Activated CD8-positive, alpha-beta memory T cell treated with anti-CD3 and anti-CD28 coated beads, Interleukin-2, amount 50 U/mL, for 24 hours (primary cell): ENCODE measurements around the gene ITSN2.
"Not testable (repeated sequence)": the region's sequence is repeated elsewhere in the genome, so short reads cannot be mapped to it uniquely, and the experiment has no call there.

Experiments used
- DNase-seq: peaks from one replicate; pipeline ENCODE4 v3.0.0-alpha.2; 2020; ENCODE audit errors: extremely low read depth

The ITSN2 gene

DNA sequence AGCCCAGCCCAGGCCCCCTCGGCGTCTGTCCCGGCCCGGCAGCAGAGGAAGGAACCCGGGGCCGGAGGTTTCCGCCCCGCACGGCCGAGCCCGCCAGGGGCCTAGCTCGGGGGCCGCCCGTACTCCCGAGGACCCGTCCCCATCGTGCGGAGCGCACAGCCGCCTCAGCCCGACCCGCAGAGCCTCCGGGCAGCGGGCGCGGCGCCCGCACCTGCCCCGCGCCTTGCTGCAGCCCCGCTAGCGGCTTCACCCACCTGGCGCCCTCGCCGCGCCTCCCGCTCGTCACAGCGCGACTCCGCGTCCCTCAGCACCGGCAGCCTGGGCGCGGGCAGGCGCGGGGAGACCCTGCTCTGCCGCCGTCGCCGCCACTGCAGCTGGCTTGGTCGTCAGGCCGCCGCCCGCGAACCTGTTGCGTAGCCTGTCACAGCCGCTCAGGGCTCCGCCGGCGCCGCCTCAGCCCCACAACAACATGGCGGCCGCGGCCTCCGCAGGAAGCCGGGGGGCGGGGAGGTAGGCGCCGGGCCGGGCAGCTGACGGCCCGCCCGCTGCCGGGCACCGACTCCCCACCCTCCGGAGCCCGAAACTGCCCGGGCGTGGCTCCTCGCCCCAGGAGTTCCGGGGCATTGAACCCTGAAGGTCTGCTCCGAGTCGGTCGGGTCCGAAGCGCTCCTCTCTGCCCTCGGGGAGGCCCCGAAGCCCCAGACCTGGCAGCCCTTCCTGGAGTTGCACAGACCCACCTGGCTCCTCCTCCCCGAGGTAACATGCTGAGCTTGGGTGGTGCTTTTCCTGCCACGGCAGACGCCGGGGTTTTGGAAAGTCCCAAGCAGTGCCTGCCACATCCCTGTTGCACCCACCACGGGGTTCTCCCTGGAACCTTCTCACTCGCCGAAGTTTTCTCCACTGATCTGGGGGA is at the start of gene ITSN2:
TSS of gene ITSN2 (minus strand) at position 487 of the 913 bp plus-strand sequence. CDS start 32,454 bp downstream, outside the sequence.
- peak; percentile 36 for DNase-seq

GRCh38 chr2:24409171-24409570 is 48.8 kb upstream of the ITSN2 start:
- no peak for DNase-seq

- not testable (repeated sequence) for DNase-seq
Measured at GRCh38 chr2:24408704-24409103, 48.4 kb upstream of the ITSN2 start.

- DNase-seq = no peak
Measured at GRCh38 chr2:24404491-24404921, 44.2 kb upstream of the ITSN2 start.

GRCh38 chr2:24403832-24404212 is 43.5 kb upstream of the ITSN2 start:
- no peak for DNase-seq

DNA sequence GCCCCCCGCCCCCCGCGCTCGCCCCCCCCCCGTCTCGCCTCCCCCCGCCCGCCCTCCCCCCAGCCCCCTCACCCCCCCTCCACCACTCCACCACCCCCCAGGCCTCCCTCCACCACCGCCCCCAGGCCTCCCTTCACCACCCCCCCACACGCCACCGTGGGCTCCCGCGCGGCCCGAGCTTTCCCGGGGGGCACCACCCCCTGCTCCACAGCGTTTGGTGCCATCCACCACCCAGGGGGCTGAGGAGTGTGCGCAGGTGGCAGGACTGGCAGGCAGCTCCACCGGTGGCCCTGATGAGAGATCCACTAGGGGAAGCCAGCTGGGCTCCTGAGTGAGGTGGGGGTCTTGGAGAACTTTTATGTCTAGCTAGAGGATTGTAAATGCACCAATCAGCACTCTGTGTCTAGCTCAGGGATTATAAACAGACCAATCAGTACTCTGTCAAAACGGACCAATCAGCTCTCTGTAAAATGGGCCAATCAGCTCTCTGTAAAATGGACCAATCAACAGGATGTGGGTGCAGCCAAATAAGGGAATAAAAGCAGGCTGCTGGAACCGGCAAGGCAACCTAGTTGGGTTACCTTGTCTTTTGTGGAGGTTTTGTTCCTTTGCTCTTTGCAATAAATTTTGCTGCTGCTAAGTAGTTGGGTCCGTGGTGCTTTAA is 43.0 kb upstream of the ITSN2 start:
- no peak for DNase-seq

- DNase-seq = no peak
Measured at GRCh38 chr2:24402242-24403097, 42.1 kb upstream of the ITSN2 start.

- DNase-seq = no peak
Measured at GRCh38 chr2:24400207-24400907, 40.0 kb upstream of the ITSN2 start.

DNA sequence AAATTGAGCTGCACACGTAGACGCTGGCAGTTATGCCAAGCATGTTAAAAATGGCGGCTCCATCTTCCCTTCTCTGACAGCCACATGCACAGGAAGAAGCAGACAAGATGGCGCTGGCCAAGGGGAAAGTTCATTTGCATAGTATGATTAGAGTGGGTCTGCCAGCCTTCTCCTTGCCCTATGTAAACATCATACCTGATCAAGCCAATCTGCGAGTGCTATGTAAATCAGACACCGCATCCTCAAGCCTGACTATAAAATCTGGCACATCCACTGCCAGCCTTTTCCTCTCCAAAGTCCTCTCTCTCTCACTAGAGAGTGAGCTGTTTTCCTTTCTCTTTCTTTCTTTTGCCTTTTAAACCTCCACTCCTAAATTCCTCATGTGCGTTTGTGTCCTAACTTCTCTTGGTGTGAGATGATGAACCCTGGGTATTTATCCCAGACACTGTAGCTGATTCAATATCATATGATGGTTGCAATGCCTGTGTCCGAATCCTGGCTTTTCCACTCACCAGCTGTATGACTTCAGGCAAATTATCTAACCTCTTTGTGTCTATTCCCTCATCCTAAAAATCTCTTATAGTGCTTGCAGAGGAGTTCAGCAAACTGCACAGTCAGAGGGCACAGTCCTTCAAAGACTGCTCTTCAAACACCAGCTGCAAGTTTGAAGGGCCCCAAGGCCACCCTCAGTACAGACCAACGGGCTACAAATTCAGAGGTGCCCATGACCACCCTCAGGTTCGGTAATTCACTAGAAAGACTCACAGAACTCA is 39.3 kb upstream of the ITSN2 start:
- no peak for DNase-seq

GRCh38 chr2:24394998-24395397 is 34.7 kb upstream of the ITSN2 start:
- DNase-seq = no peak

- DNase-seq = no peak
Measured at GRCh38 chr2:24392542-24393059, 32.3 kb upstream of the ITSN2 start.

GRCh38 chr2:24385366-24385765 is 25.0 kb upstream of the ITSN2 start:
- DNase-seq = no peak

- no peak for DNase-seq
Measured at GRCh38 chr2:24382363-24383073, 22.2 kb upstream of the ITSN2 start.

DNA sequence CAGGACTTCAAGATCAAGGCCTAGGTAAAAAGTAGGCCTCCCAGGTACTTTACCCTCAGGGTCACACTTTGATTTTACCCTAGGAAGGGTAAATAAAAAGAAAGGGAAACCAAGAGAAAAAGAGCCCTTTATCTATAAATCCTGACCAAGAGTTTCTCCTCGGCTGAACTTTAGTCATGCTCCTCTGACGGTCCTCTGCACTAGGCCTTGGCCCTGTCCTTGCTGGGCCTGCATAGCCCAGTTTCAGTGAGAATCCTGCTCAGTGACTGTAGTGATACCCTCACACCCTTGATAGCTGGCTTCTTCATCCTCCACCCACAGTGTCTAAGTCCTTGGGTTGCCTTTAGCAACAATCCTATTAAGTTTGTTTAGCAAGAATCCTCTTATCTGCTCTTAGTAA is 20.5 kb upstream of the ITSN2 start:
- no peak for DNase-seq

DNA sequence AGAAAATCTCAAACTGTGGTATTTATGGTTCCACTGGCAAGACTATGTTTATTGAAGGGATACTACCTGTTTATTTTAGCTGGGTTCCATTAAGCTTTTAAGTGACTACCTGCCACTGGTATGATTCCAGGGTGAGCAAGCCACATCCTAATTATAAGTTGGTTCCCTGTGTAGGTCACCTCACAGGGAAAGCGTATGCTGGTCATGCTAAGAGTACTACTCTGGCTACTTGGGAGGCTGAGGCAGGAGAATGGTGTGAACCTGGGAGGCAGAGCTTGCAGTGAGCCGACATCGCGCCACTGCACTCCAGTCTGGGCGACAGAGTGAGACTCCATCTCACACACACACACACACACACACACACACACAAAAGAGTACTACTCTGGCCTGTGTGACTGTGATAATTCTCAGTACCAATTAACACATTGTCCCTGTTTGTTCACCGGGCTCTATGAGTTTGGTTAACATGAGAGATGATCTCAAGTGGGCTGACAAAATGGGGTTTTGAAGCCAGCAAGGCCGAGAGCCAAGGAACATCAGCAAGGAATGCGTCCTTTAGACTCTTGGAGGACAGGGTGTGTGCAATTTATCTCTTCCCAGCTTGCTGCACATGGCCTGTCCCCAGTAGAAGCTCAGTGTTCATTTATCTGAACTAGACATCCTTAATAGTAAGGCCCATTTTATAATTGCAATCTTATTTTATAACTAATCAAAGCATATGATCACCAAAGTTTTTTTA is 15.2 kb upstream of the ITSN2 start:
- DNase-seq = no peak

- no peak for DNase-seq
Measured at GRCh38 chr2:24374301-24374700, 14.0 kb upstream of the ITSN2 start.

GRCh38 chr2:24372033-24372432 is 11.7 kb upstream of the ITSN2 start:
- DNase-seq = no peak

- DNase-seq = no peak
Measured at GRCh38 chr2:24365826-24366225, 5.5 kb upstream of the ITSN2 start.

GRCh38 chr2:24365051-24365450 is 4.7 kb upstream of the ITSN2 start:
- no peak for DNase-seq
